ENCODE data around the gene TRMT112. TPM values are rescaled to one million over a fixed set of nuclear protein-coding genes. Genes with fewer than 3 reads are reported as not detected.
A peak's percentile ranks its signal among the peaks of the same experiment; 100 is the strongest.

The TRMT112 gene
- polyA plus RNA-seq, 1 donor from 2014 or later = 335 TPM

- H3K4me3 ChIP-seq (ENCODE audit: low read length) = peak within 1 kb of the TSS; percentile 99
- H2AFZ ChIP-seq (ENCODE audit: low read depth, low read length) = peak within 1 kb of the TSS; percentile 65
- H3K27ac ChIP-seq (ENCODE audit: low read length) = peak within 1 kb of the TSS; percentile 98
- H3K79me2 ChIP-seq (replicated peaks; ENCODE audit: insufficient read depth, low read length) = peaks cover 13% of the 10 kb centered on the region
- no peaks in the 10 kb centered on the region for H3K27me3 ChIP-seq (ENCODE audit: insufficient read depth, low read depth, low read length)
- no peaks in the 10 kb centered on the region for H3K36me3 ChIP-seq (ENCODE audit: insufficient read depth, low read length)
- H4K20me1 ChIP-seq (ENCODE audit: insufficient read depth) = no peaks in the 10 kb centered on the region
- H3K4me2 ChIP-seq (ENCODE audit: low read length) = peak within 1 kb of the TSS; percentile 79
- peak within 1 kb of the TSS; percentile 99 for H3K9ac ChIP-seq (ENCODE audit: low read length)
- TF ChIP-seq POLR2AphosphoS5 (IDR thresholded peaks at IDR 0.05) (peak; percentile 95), CTCF (IDR thresholded peaks at IDR 0.05; ENCODE audit: poor library complexity, severe bottlenecking) (peak; percentile 82), REST (IDR thresholded peaks at IDR 0.05; ENCODE audit: borderline replicate concordance) (peak; percentile 47), RAD21 (conservative IDR thresholded peaks at IDR 0.05) (peak; percentile 82), SMC3 (conservative IDR thresholded peaks at IDR 0.05; ENCODE audit: poor library complexity) (peak; percentile 75), EP300 (conservative IDR thresholded peaks at IDR 0.05; ENCODE audit: poor library complexity, severe bottlenecking) (no peak), TAF1 (IDR thresholded peaks at IDR 0.05; ENCODE audit: low read depth) (peak; percentile 50), EZH2 (IDR thresholded peaks at IDR 0.05; ENCODE audit: borderline replicate concordance, insufficient read depth, low read length, poor library complexity, severe bottlenecking) (no peak), MXI1 (conservative IDR thresholded peaks at IDR 0.05; ENCODE audit: poor library complexity, severe bottlenecking) (peak; percentile 39)
- H3K9me2 ChIP-seq (ENCODE audit: insufficient read depth, low read length) = no peaks in the 10 kb centered on the region
- H3K9me3 ChIP-seq (ENCODE audit: low read length) = no peaks in the 10 kb centered on the region
- H3F3A ChIP-seq (ENCODE audit: insufficient read depth, low read length, poor library complexity, severe bottlenecking) = no peaks in the 10 kb centered on the region
Observed at GRCh38 chr11:64317961-64318765, 804 bp upstream of the TRMT112 start, which contains the start of gene PRDX5. PRDX5 (plus strand) TSS chr11:64318121; CDS start chr11:64318216, 95 bp downstream.

- Histone ChIP-seq H3K4me3 (ENCODE audit: low read length) (peak overlapping the region; percentile 99), H3K9me2 (ENCODE audit: insufficient read depth, low read length) (no peaks in the 10 kb centered on the region), H3K4me2 (ENCODE audit: low read length) (peak overlapping the region; percentile 79), H3K9ac (ENCODE audit: low read length) (peak overlapping the region; percentile 99), H3K36me3 (ENCODE audit: insufficient read depth, low read length) (no peaks in the 10 kb centered on the region), H4K20me1 (ENCODE audit: insufficient read depth) (no peaks in the 10 kb centered on the region), H3F3A (ENCODE audit: insufficient read depth, low read length, poor library complexity, severe bottlenecking) (no peaks in the 10 kb centered on the region), H2AFZ (ENCODE audit: low read depth, low read length) (no peak overlapping the region), H3K79me2 (replicated peaks; ENCODE audit: insufficient read depth, low read length) (peaks cover 13% of the 10 kb centered on the region), H3K9me3 (ENCODE audit: low read length) (no peaks in the 10 kb centered on the region), H3K27ac (ENCODE audit: low read length) (peak overlapping the region; percentile 98), H3K27me3 (ENCODE audit: insufficient read depth, low read depth, low read length) (no peaks in the 10 kb centered on the region)
- TF ChIP-seq REST (IDR thresholded peaks at IDR 0.05; ENCODE audit: borderline replicate concordance) = no peak
- no peak for TF ChIP-seq EP300 (conservative IDR thresholded peaks at IDR 0.05; ENCODE audit: poor library complexity, severe bottlenecking)
- TF ChIP-seq EZH2 (IDR thresholded peaks at IDR 0.05; ENCODE audit: borderline replicate concordance, insufficient read depth, low read length, poor library complexity, severe bottlenecking) = no peak
- no peak for TF ChIP-seq SMC3 (conservative IDR thresholded peaks at IDR 0.05; ENCODE audit: poor library complexity)
- no peak for TF ChIP-seq RAD21 (conservative IDR thresholded peaks at IDR 0.05)
- no peak for TF ChIP-seq MXI1 (conservative IDR thresholded peaks at IDR 0.05; ENCODE audit: poor library complexity, severe bottlenecking)
- no peak for TF ChIP-seq POLR2AphosphoS5 (IDR thresholded peaks at IDR 0.05)
- TF ChIP-seq TAF1 (IDR thresholded peaks at IDR 0.05; ENCODE audit: low read depth) = no peak
- TF ChIP-seq CTCF (IDR thresholded peaks at IDR 0.05; ENCODE audit: poor library complexity, severe bottlenecking) = no peak
Observed at GRCh38 chr11:64316672-64317324, 561 bp downstream of the TRMT112 start.
